ENCODE results near the gene EHD1. TPM values are rescaled to one million over a fixed set of nuclear protein-coding genes. Genes with fewer than 3 reads are reported as not detected.

EHD1 gene
- total RNA-seq, 1 donor from 2014 or later = 19.8 TPM

- peaks cover 6% of the 10 kb centered on the region for H3K27me3 Mint-ChIP-seq (ENCODE audit: insufficient read depth, low read depth)
- TF ChIP-seq EZH2 (IDR thresholded peaks at IDR 0.05) (no peak), EZH2phosphoT487 (IDR thresholded peaks at IDR 0.05) (no peak), CTCF (IDR thresholded peaks at IDR 0.05) (no peak)
- Histone ChIP-seq H3K36me3 (no peaks in the 10 kb centered on the region), H2AFZ (replicated peaks) (no peak overlapping the region), H3K9ac (no peak overlapping the region), H3K4me2 (peak overlapping the region; percentile 25), H3K79me2 (ENCODE audit: low read depth) (peaks cover 14% of the 10 kb centered on the region), H3K4me1 (peaks cover 37% of the 10 kb centered on the region), H3K27ac (peak overlapping the region; percentile 41), H3K27me3 (no peaks in the 10 kb centered on the region), H4K20me1 (ENCODE audit: low read depth) (peaks cover 25% of the 10 kb centered on the region), H3K4me3 (no peak overlapping the region), H3K9me3 (ENCODE audit: low read depth) (no peaks in the 10 kb centered on the region), H3F3A (ENCODE audit: low read depth) (peaks cover 14% of the 10 kb centered on the region)
- no peak overlapping the region for H3K4me3 Mint-ChIP-seq
- no peaks in the 10 kb centered on the region for H3K9me3 Mint-ChIP-seq
- H3K4me1 Mint-ChIP-seq = peaks cover 47% of the 10 kb centered on the region
- peaks cover 6% of the 10 kb centered on the region for H3K36me3 Mint-ChIP-seq
- peak overlapping the region; percentile 37 for H3K27ac Mint-ChIP-seq
- DNase-seq (ENCODE audit: low spot score) = peak; percentile 57
Observed at GRCh38 chr11:64864473-64865285, 13.7 kb downstream of the EHD1 start.

GRCh38 chr11:64864135-64864472 is 14.3 kb downstream of the EHD1 start:
- H3K27me3 ChIP-seq = no peaks in the 10 kb centered on the region
- H3K4me1 ChIP-seq = peaks cover 37% of the 10 kb centered on the region
- no peak overlapping the region for H2AFZ ChIP-seq (replicated peaks)
- H3K4me2 ChIP-seq = peak overlapping the region; percentile 25
- Mint-ChIP-seq H3K27me3 (ENCODE audit: insufficient read depth, low read depth) (peaks cover 6% of the 10 kb centered on the region), H3K36me3 (peaks cover 7% of the 10 kb centered on the region), H3K9me3 (no peaks in the 10 kb centered on the region), H3K27ac (peak overlapping the region; percentile 94), H3K4me3 (no peak overlapping the region), H3K4me1 (peaks cover 45% of the 10 kb centered on the region)
- H3K36me3 ChIP-seq = no peaks in the 10 kb centered on the region
- H3K27ac ChIP-seq = no peak overlapping the region
- H3K4me3 ChIP-seq = no peak overlapping the region
- no peak for TF ChIP-seq EZH2 (IDR thresholded peaks at IDR 0.05)
- no peak for TF ChIP-seq CTCF (IDR thresholded peaks at IDR 0.05)
- no peak for TF ChIP-seq EZH2phosphoT487 (IDR thresholded peaks at IDR 0.05)
- H3K9me3 ChIP-seq (ENCODE audit: low read depth) = no peaks in the 10 kb centered on the region
- H3K9ac ChIP-seq = no peak overlapping the region
- H3K79me2 ChIP-seq (ENCODE audit: low read depth) = peaks cover 14% of the 10 kb centered on the region
- H4K20me1 ChIP-seq (ENCODE audit: low read depth) = peaks cover 22% of the 10 kb centered on the region
- no peak for DNase-seq (ENCODE audit: low spot score)
- peaks cover 14% of the 10 kb centered on the region for H3F3A ChIP-seq (ENCODE audit: low read depth)

GRCh38 chr11:64863391-64864060 is 14.9 kb downstream of the EHD1 start:
- Histone ChIP-seq H3K9ac (no peak overlapping the region), H2AFZ (replicated peaks) (no peak overlapping the region), H4K20me1 (ENCODE audit: low read depth) (peaks cover 18% of the 10 kb centered on the region), H3K4me1 (peaks cover 37% of the 10 kb centered on the region), H3K27ac (peak overlapping the region; percentile 69), H3K27me3 (no peaks in the 10 kb centered on the region), H3K4me3 (no peak overlapping the region), H3F3A (ENCODE audit: low read depth) (peaks cover 14% of the 10 kb centered on the region), H3K4me2 (peak overlapping the region; percentile 25), H3K79me2 (ENCODE audit: low read depth) (peaks cover 14% of the 10 kb centered on the region), H3K9me3 (ENCODE audit: low read depth) (no peaks in the 10 kb centered on the region), H3K36me3 (no peaks in the 10 kb centered on the region)
- TF ChIP-seq EZH2phosphoT487 (IDR thresholded peaks at IDR 0.05) = no peak
- TF ChIP-seq EZH2 (IDR thresholded peaks at IDR 0.05) = no peak
- TF ChIP-seq CTCF (IDR thresholded peaks at IDR 0.05) = no peak
- Mint-ChIP-seq H3K27ac (peak overlapping the region; percentile 94), H3K27me3 (ENCODE audit: insufficient read depth, low read depth) (peaks cover 4% of the 10 kb centered on the region), H3K9me3 (no peaks in the 10 kb centered on the region), H3K36me3 (peaks cover 6% of the 10 kb centered on the region), H3K4me3 (peak overlapping the region; percentile 48), H3K4me1 (peaks cover 43% of the 10 kb centered on the region)
- peak; percentile 78 for DNase-seq (ENCODE audit: low spot score)

Data from neural progenitor cell (in vitro differentiated cells).